Muscle of leg (tissue), 16 donors: ENCODE results near the gene RRP12. TPM values are rescaled to one million over a fixed set of nuclear protein-coding genes. Genes with fewer than 3 reads are reported as not detected.

Experiments used
- DNase-seq: peaks from one replicate; pipeline ENCODE4 v3.0.0; 2013
- H3K27ac ChIP-seq: one replicate; pipeline ENCODE4 v1.5.1; 2013; ENCODE audit warnings: mild to moderate bottlenecking, low read length, control low read depth
- H3K27me3 ChIP-seq: one replicate; pipeline ENCODE4 v1.6.1; 2013; ENCODE audit warnings: low read length; ENCODE audit not compliant: control insufficient read depth, insufficient read depth
- H3K36me3 ChIP-seq: one replicate; pipeline ENCODE4 v1.6.1; 2013; ENCODE audit warnings: low read length; ENCODE audit not compliant: control insufficient read depth, insufficient read depth
- H3K4me1 ChIP-seq: one replicate; pipeline ENCODE4 v1.6.1; 2013; ENCODE audit warnings: low read length; ENCODE audit not compliant: control insufficient read depth, insufficient read depth
- H3K4me3 ChIP-seq: one replicate; pipeline ENCODE4 v1.5.1; 2013; ENCODE audit warnings: low read length, control low read depth
- H3K9me3 ChIP-seq: replicated peaks from 2 replicates; pipeline ENCODE4 v1.6.1; 2013; ENCODE audit warnings: low read depth, low read length; ENCODE audit not compliant: control insufficient read depth
- WGBS: methylation state at CpG from one replicate; pipeline ENCODE4 v1.1.5; 2013; ENCODE audit warnings: missing lambda C conversion rate; ENCODE audit not compliant: insufficient coverage; 5-methylcytosine and 5-hydroxymethylcytosine counted together
- long read RNA-seq, 11 donors: transcript quantifications; one replicate each; lab custom pipeline, GENCODE V29; 2026
- polyA plus RNA-seq, 8 donors: library from polyadenylated mRNA; unstranded; fragments of 120-200 nt; gene quantifications; one replicate each; pipeline versions ENCODE4 v1.2.1 to v1.2.3, GENCODE V29; 2013; ENCODE audit warnings: inconsistent platforms in 1 of 8, low replicate concordance in 1 of 8; ENCODE audit not compliant: insufficient read length in 8 of 8, insufficient read depth in 1 of 8
- total RNA-seq: library from RNA; stranded (reverse); fragments of 120-200 nt; gene quantifications from one replicate; pipeline ENCODE4 v1.2.4, GENCODE V29; 2013

RRP12 gene
- 14.3 TPM for total RNA-seq
- polyA plus RNA-seq = 10 to 100 TPM; 19.1 to 26.0 (median 21.6) TPM
- long read RNA-seq, donor 1 = 0 reads
- long read RNA-seq, donor 2 = 0 reads
- long read RNA-seq, donor 3, full-length matches to known transcripts = 5 of 5 reads
- long read RNA-seq, donor 3, partial matches to known transcripts = 0 of 5 reads
- long read RNA-seq, donor 3, other reads (novel, unspliced or antisense) = 0 of 5 reads
- long read RNA-seq, donor 4, full-length matches to known transcripts = 2 of 2 reads
- long read RNA-seq, donor 4, partial matches to known transcripts = 0 of 2 reads
- long read RNA-seq, donor 4, other reads (novel, unspliced or antisense) = 0 of 2 reads
- long read RNA-seq, donor 5, full-length matches to known transcripts = 6 of 6 reads
- long read RNA-seq, donor 5, partial matches to known transcripts = 0 of 6 reads
- long read RNA-seq, donor 5, other reads (novel, unspliced or antisense) = 0 of 6 reads
- long read RNA-seq, donor 6, full-length matches to known transcripts = 3 of 3 reads
- long read RNA-seq, donor 6, partial matches to known transcripts = 0 of 3 reads
- long read RNA-seq, donor 6, other reads (novel, unspliced or antisense) = 0 of 3 reads
- long read RNA-seq, donor 7, full-length matches to known transcripts = 2 of 114 reads
- long read RNA-seq, donor 7, partial matches to known transcripts = 112 of 114 reads
- long read RNA-seq, donor 7, other reads (novel, unspliced or antisense) = 0 of 114 reads
- long read RNA-seq, donor 8, partial matches to known transcripts = 0 of 1 reads
- long read RNA-seq, donor 8, other reads (novel, unspliced or antisense) = 0 of 1 reads
- long read RNA-seq, donor 9, partial matches to known transcripts = 0 of 2 reads
- long read RNA-seq, donor 9, other reads (novel, unspliced or antisense) = 0 of 2 reads
- long read RNA-seq, donor 10, full-length matches to known transcripts = 4 of 4 reads
- long read RNA-seq, donor 10, partial matches to known transcripts = 0 of 4 reads
- long read RNA-seq, donor 10, other reads (novel, unspliced or antisense) = 0 of 4 reads
- long read RNA-seq, donor 11, full-length matches to known transcripts = 2 of 2 reads
- long read RNA-seq, donor 11, partial matches to known transcripts = 0 of 2 reads
- long read RNA-seq, donor 11, other reads (novel, unspliced or antisense) = 0 of 2 reads

GRCh38 chr10:97400665-97401454 is at the start of gene RRP12:
Gene RRP12 (minus strand): TSS chr10:97401340. CDS start chr10:97401231, 109 bp downstream.
- peak within 1 kb of the TSS; percentile 91 for H3K27ac ChIP-seq

GRCh38 chr10:97450828-97451227 is 49.7 kb upstream of the RRP12 start:
- H3K4me3 ChIP-seq = no peak overlapping the region
- H3K4me1 ChIP-seq = peaks cover 26% of the 10 kb centered on the region
- peaks cover 47% of the 10 kb centered on the region for H3K36me3 ChIP-seq
- no peaks in the 10 kb centered on the region for H3K27me3 ChIP-seq
- no peak for DNase-seq
- H3K27ac ChIP-seq = no peak overlapping the region
- WGBS = no CpG with 5 or more reads among the region's 2 CpGs
- no peaks in the 10 kb centered on the region for H3K9me3 ChIP-seq

More at GRCh38 chr10:97400665-97401454, at the start of gene RRP12:
- under 1% methylated on average over 33 of the region's 39 CpGs for WGBS
- H3K36me3 ChIP-seq = peaks cover 14% of the 10 kb centered on the region
- H3K4me1 ChIP-seq = peaks cover 13% of the 10 kb centered on the region
- no peaks in the 10 kb centered on the region for H3K9me3 ChIP-seq
- H3K4me3 ChIP-seq = peak within 1 kb of the TSS; percentile 85
- DNase-seq = peak; percentile 99
- H3K27me3 ChIP-seq = no peaks in the 10 kb centered on the region

- Histone ChIP-seq H3K9me3 (no peaks in the 10 kb centered on the region), H3K4me3 (peak within 1 kb of the TSS; percentile 79), H3K27me3 (no peaks in the 10 kb centered on the region), H3K4me1 (peaks cover 23% of the 10 kb centered on the region), H3K27ac (peak within 1 kb of the TSS; percentile 61), H3K36me3 (peaks cover 19% of the 10 kb centered on the region)
- peak; percentile 99 for DNase-seq
- WGBS = under 1% methylated on average over 66 of the region's 66 CpGs
These were observed 44.8 kb upstream of the RRP12 start, which contains the start of the genes EXOSC1 and ZDHHC16 for GRCh38 chr10:97445722-97446639. Gene EXOSC1 (minus strand): TSS chr10:97446006. CDS start chr10:97445985, 21 bp downstream. Gene ZDHHC16 (plus strand): TSS chr10:97446175. CDS start chr10:97451676, 5,501 bp downstream.

- no peaks in the 10 kb centered on the region for H3K9me3 ChIP-seq
- H3K36me3 ChIP-seq = peaks cover 18% of the 10 kb centered on the region
- WGBS = 2% methylated on average over 11 of the region's 13 CpGs
- H3K4me3 ChIP-seq = peak overlapping the region; percentile 79
- H3K4me1 ChIP-seq = peaks cover 18% of the 10 kb centered on the region
- no peaks in the 10 kb centered on the region for H3K27me3 ChIP-seq
- H3K27ac ChIP-seq = peak overlapping the region; percentile 45
- no peak for DNase-seq
These were observed 44.2 kb upstream of the RRP12 start for GRCh38 chr10:97445357-97445721.

GRCh38 chr10:97444212-97444611 is 43.1 kb upstream of the RRP12 start:
- Histone ChIP-seq H3K4me1 (peaks cover 18% of the 10 kb centered on the region), H3K4me3 (no peak overlapping the region), H3K9me3 (no peaks in the 10 kb centered on the region), H3K36me3 (peaks cover 21% of the 10 kb centered on the region), H3K27ac (no peak overlapping the region), H3K27me3 (no peaks in the 10 kb centered on the region)
- WGBS = 100% methylated on average over 1 of the region's 1 CpG
- no peak for DNase-seq

GRCh38 chr10:97442277-97442676 is 41.1 kb upstream of the RRP12 start:
- Histone ChIP-seq H3K4me3 (no peak overlapping the region), H3K9me3 (no peaks in the 10 kb centered on the region), H3K27ac (no peak overlapping the region), H3K36me3 (peaks cover 30% of the 10 kb centered on the region), H3K4me1 (peaks cover 11% of the 10 kb centered on the region), H3K27me3 (no peaks in the 10 kb centered on the region)
- 100% methylated on average over 1 of the region's 1 CpG for WGBS
- no peak for DNase-seq

- no peaks in the 10 kb centered on the region for H3K9me3 ChIP-seq
- H3K4me1 ChIP-seq = no peaks in the 10 kb centered on the region
- WGBS = 98% methylated on average over 5 of the region's 6 CpGs
- no peaks in the 10 kb centered on the region for H3K27me3 ChIP-seq
- no peak overlapping the region for H3K27ac ChIP-seq
- H3K4me3 ChIP-seq = no peak overlapping the region
- no peak for DNase-seq
- H3K36me3 ChIP-seq = peaks cover 69% of the 10 kb centered on the region
These were observed 34.1 kb upstream of the RRP12 start for GRCh38 chr10:97435211-97435610.

- Histone ChIP-seq H3K36me3 (peaks cover 71% of the 10 kb centered on the region), H3K27me3 (no peaks in the 10 kb centered on the region), H3K4me3 (no peak overlapping the region), H3K27ac (no peak overlapping the region), H3K9me3 (no peaks in the 10 kb centered on the region), H3K4me1 (no peaks in the 10 kb centered on the region)
- WGBS = 100% methylated on average over 1 of the region's 1 CpG
- no peak for DNase-seq
These were observed 33.4 kb upstream of the RRP12 start for GRCh38 chr10:97434557-97434956.
